K562 (cell line): ENCODE measurements around the gene PLEKHF1. TPM values are rescaled to one million over a fixed set of nuclear protein-coding genes. Genes with fewer than 3 reads are reported as not detected.

Experiments
- ARHGAP35 ChIP-seq: fragments of 450-650 bp; IDR thresholded peaks from 2 replicates; pipeline ENCODE4 v1.6.1; 2018; ENCODE audit not compliant: partially characterized antibody
- ARNT ChIP-seq, 2 experiments: fragments of 450-650 bp; IDR thresholded peaks; 2 replicates each; pipeline ENCODE4 v1.6.1; 2016; ENCODE audit warnings: mild to moderate bottlenecking in 1 of 2
- CBFA2T2 ChIP-seq: fragments of 450-650 bp; conservative IDR thresholded peaks from 2 replicates; pipeline ENCODE4 v1.6.1; 2017; ENCODE audit warnings: mild to moderate bottlenecking
- E2F1 ChIP-seq: sonication (generic); formaldehyde crosslinking; IDR thresholded peaks from 2 replicates; pipeline ENCODE4 v1.8.1; 2023; ENCODE audit warnings: mild to moderate bottlenecking, missing genetic modification reagents, moderate library complexity
- GATAD2B ChIP-seq: fragments of 450-650 bp; IDR thresholded peaks from 2 replicates; pipeline ENCODE4 v1.6.1; 2017; ENCODE audit warnings: mild to moderate bottlenecking, borderline replicate concordance
- GTF3C2 ChIP-seq: IDR thresholded peaks from 3 replicates; pipeline ENCODE4 v1.6.1; 2011; ENCODE audit warnings: borderline replicate concordance, mild to moderate bottlenecking, moderate library complexity; ENCODE audit not compliant: insufficient read length; ENCODE audit errors: extremely low read depth
- HDAC1 ChIP-seq, 2 experiments: fragments of 450-650 bp; IDR thresholded peaks; 2 replicates each; pipeline ENCODE4 v1.6.1; 2016 to 2017; ENCODE audit warnings: inconsistent platforms in 1 of 2, mild to moderate bottlenecking in 1 of 2, moderate library complexity in 1 of 2
- MBD1 ChIP-seq: fragments of 250-450 bp; sonication (Bioruptor Pico); IDR thresholded peaks from 2 replicates; pipeline ENCODE4 v1.8.0; 2022; ENCODE audit warnings: inconsistent platforms
- NFE2L1 ChIP-seq: fragments of 450-650 bp; IDR thresholded peaks from 2 replicates; pipeline ENCODE4 v1.6.1; 2016; ENCODE audit warnings: missing genetic modification characterization, low read depth, mild to moderate bottlenecking, missing compliant biosample characterization, moderate library complexity, borderline replicate concordance
- PHTF2 ChIP-seq: fragments of 250-450 bp; sonication (Bioruptor Pico); IDR thresholded peaks from 2 replicates; pipeline ENCODE4 v1.5.0; 2021; ENCODE audit warnings: mild to moderate bottlenecking
- RFX5 ChIP-seq: IDR thresholded peaks from 2 replicates; pipeline ENCODE4 v1.6.1; 2011; ENCODE audit warnings: low read depth, mild to moderate bottlenecking, improper control_type of control experiment, low read length
- SP2 ChIP-seq: IDR thresholded peaks from 2 replicates; pipeline ENCODE4 v1.6.1; 2011; ENCODE audit warnings: mild to moderate bottlenecking, low read depth, low read length, moderate library complexity; ENCODE audit not compliant: poor library complexity, severe bottlenecking; ENCODE audit errors: extremely low read depth
- TAF1 ChIP-seq: IDR thresholded peaks from 2 replicates; pipeline ENCODE4 v1.6.1; 2011; ENCODE audit warnings: mild to moderate bottlenecking, low read length, moderate library complexity; ENCODE audit not compliant: insufficient read depth, control insufficient read depth, severe bottlenecking; ENCODE audit errors: extremely low read depth
- TBL1XR1 ChIP-seq, 2 experiments: IDR thresholded peaks; 2 replicates each; pipeline ENCODE4 v1.6.1; 2012; ENCODE audit warnings: improper control_type of control experiment in 2 of 2, low read length in 2 of 2, mild to moderate bottlenecking in 1 of 2
- TCF15 ChIP-seq: fragments of 250-450 bp; sonication (Bioruptor Pico); IDR thresholded peaks from 2 replicates; pipeline ENCODE4 v1.8.0; 2022; ENCODE audit warnings: moderate library complexity, mild to moderate bottlenecking, inconsistent platforms
- THRAP3 ChIP-seq: fragments of 450-650 bp; IDR thresholded peaks from 2 replicates; pipeline ENCODE4 v1.6.1; 2016; ENCODE audit warnings: mild to moderate bottlenecking, inconsistent platforms, borderline replicate concordance
- XRCC3 ChIP-seq: fragments of 450-650 bp; IDR thresholded peaks from 2 replicates; pipeline ENCODE4 v1.6.1; 2017; ENCODE audit warnings: mild to moderate bottlenecking, moderate library complexity
- ZNF134 ChIP-seq: fragments of 250-450 bp; sonication (Bioruptor Pico); conservative IDR thresholded peaks from 2 replicates; pipeline ENCODE4 v1.4.0; 2020
- ZNF277 ChIP-seq: fragments of 250-450 bp; sonication (Bioruptor Pico); IDR thresholded peaks from 2 replicates; pipeline ENCODE4 v1.8.0; 2022; ENCODE audit warnings: inconsistent platforms, mild to moderate bottlenecking, moderate library complexity, borderline replicate concordance
- ZNF644 ChIP-seq: fragments of 200-800 bp; sonication (Bioruptor generic); IDR thresholded peaks from 2 replicates; pipeline ENCODE4 v1.6.1; 2016; ENCODE audit warnings: low read depth, missing genetic modification characterization, missing compliant biosample characterization
- polyA plus RNA-seq, 8 experiments: library from polyadenylated mRNA; depleted of rRNA in 4 of 8; stranded (reverse) in 5 of 8; unstranded in 3 of 8; fragments of >200 nt; fragmentation: Nextera tagmentation in 2 of 8; fragmentation: Illumina TruSeq in 1 of 8; extraction: Ambion mirVana in 2 of 8; extraction: Trizol in 1 of 8; gene quantifications; 2 replicates each; pipeline versions ENCODE4 v1.2.1 to v1.2.3, GENCODE V29; 2011 to 2014; ENCODE audit warnings: inconsistent platforms in 1 of 8, missing spikeins in 1 of 8
- total RNA-seq, 7 experiments: library from RNA; depleted of rRNA in 6 of 7; stranded (reverse); fragments of >200 nt in 6 of 7; fragmentation: Illumina TruSeq in 2 of 7; extraction: Trizol in 2 of 7; gene quantifications; 2 replicates each; pipeline versions ENCODE4 v1.2.1 to v1.2.3, GENCODE V29; 2011 to 2021; ENCODE audit warnings: low replicate concordance in 1 of 7

PLEKHF1 gene
- total and polyA plus RNA-seq, 9 of the 15 experiments (the other 6 are each of a cell fraction or from before 2014, with no cell fraction given): 0.07 to 13.4 (median 3.9) TPM; not detected in 1

- 0 out of 4 replicates have a peak, but pooled peaks of 1 of the 2 experiments have one; percentile 23 for TF ChIP-seq TBL1XR1 (IDR thresholded peaks at IDR 0.05; ENCODE audit: low read length in 2 of 2)
- TF ChIP-seq CBFA2T2: no peak
- no peak for TF ChIP-seq ARHGAP35
- no peak for TF ChIP-seq GTF3C2
- TF ChIP-seq XRCC3: no peak
- no peak for TF ChIP-seq SP2
- TF ChIP-seq TCF15: no peak
- no peak for TF ChIP-seq E2F1
- TF ChIP-seq MBD1 (CRISPR knock-in tag): peak; percentile 11; the same call in 1 of the 2 replicates
- TF ChIP-seq ZNF134 (CRISPR knock-in tag): no peak
- no peak for TF ChIP-seq RFX5
- TF ChIP-seq ZNF644 (tag): no peak
- TF ChIP-seq GATAD2B: no peak
- TF ChIP-seq HDAC1 (IDR thresholded peaks at IDR 0.05): peak in 1 of 2 experiments; percentile 26; a peak in 1 of 4 replicates
- peak; percentile 99 for TF ChIP-seq NFE2L1 (tag)
- TF ChIP-seq ARNT (IDR thresholded peaks at IDR 0.05): no peak
- TF ChIP-seq ZNF277 (CRISPR knock-in tag): no peak
- TF ChIP-seq TAF1: no peak
- no peak for TF ChIP-seq THRAP3
- TF ChIP-seq PHTF2 (CRISPR knock-in tag): no peak
Measured at GRCh38 chr19:29687897-29688728, 22.9 kb downstream of the PLEKHF1 start (continued).
